Ishikawa (cell line): ENCODE results near the gene CCDC150.

ENCODE experiments used
- CEBPB ChIP-seq: IDR thresholded peaks from 2 replicates; pipeline ENCODE4 v1.6.1; 2012
- CREB1 ChIP-seq: IDR thresholded peaks from 2 replicates; pipeline ENCODE4 v1.6.1; 2012; ENCODE audit warnings: low read depth
- EGR1 ChIP-seq: IDR thresholded peaks from 2 replicates; pipeline ENCODE4 v1.6.1; 2012
- EP300 ChIP-seq: IDR thresholded peaks from 2 replicates; pipeline ENCODE4 v1.6.1; 2012; ENCODE audit warnings: borderline replicate concordance
- FOXM1 ChIP-seq: IDR thresholded peaks from 2 replicates; pipeline ENCODE4 v1.6.1; 2012; ENCODE audit warnings: low read depth, borderline replicate concordance
- NFIC ChIP-seq: IDR thresholded peaks from 2 replicates; pipeline ENCODE4 v1.6.1; 2012
- RAD21 ChIP-seq: IDR thresholded peaks from 2 replicates; pipeline ENCODE4 v1.6.1; 2012; ENCODE audit warnings: low read depth
- TAF1 ChIP-seq: IDR thresholded peaks from 2 replicates; pipeline ENCODE4 v1.6.1; 2012; ENCODE audit warnings: low read depth, mild to moderate bottlenecking
- TCF12 ChIP-seq: IDR thresholded peaks from 2 replicates; pipeline ENCODE4 v1.6.1; 2012; ENCODE audit warnings: low read depth
- TEAD4 ChIP-seq: IDR thresholded peaks from 2 replicates; pipeline ENCODE4 v1.6.1; 2012
- YY1 ChIP-seq: IDR thresholded peaks from 2 replicates; pipeline ENCODE4 v1.6.1; 2012; ENCODE audit warnings: low read depth
- ZBTB7A ChIP-seq: IDR thresholded peaks from 2 replicates; pipeline ENCODE4 v1.6.1; 2012; ENCODE audit warnings: low read depth
- TF ChIP-seq, protein P1 (sequence below): IDR thresholded peaks from 2 replicates; pipeline ENCODE4 v1.6.1; 2012
- TF ChIP-seq, protein P2 (sequence below): IDR thresholded peaks from 2 replicates; pipeline ENCODE4 v1.6.1; 2012; ENCODE audit warnings: low read depth, mild to moderate bottlenecking
- TF ChIP-seq, protein P3 (sequence below): IDR thresholded peaks from 2 replicates; pipeline ENCODE4 v1.6.1; 2012

Gene CCDC150

DNA sequence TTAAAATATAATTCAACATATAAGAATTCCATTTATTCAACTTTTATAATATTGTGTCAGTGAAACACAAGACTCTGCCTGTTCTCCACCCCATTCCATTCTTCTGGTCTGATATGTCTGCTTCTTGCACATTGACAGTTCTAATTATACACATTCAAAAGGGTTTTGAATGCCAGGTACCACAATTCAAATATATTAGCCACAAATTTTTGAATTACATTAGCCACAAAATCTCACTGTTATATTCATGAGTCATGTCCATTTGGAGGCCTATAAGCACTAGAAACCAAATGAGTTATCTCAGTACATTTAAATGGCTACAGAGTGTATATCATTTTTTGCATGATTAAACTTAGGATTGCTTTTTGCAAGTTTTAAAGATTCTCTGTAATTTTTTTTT, 72.1 kb downstream of the CCDC150 start:
- TF ChIP-seq TAF1, result no peak
- no peak for TF ChIP-seq ZBTB7A
- no peak for TF ChIP-seq YY1
- no peak for TF ChIP-seq TEAD4
- TF ChIP-seq, protein P1, sequence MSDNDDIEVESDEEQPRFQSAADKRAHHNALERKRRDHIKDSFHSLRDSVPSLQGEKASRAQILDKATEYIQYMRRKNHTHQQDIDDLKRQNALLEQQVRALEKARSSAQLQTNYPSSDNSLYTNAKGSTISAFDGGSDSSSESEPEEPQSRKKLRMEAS, result no peak
- no peak for TF ChIP-seq EP300
- no peak for TF ChIP-seq EGR1
- no peak for TF ChIP-seq NFIC
- TF ChIP-seq FOXM1, result no peak
- TF ChIP-seq RAD21, result no peak
- TF ChIP-seq, protein P2, sequence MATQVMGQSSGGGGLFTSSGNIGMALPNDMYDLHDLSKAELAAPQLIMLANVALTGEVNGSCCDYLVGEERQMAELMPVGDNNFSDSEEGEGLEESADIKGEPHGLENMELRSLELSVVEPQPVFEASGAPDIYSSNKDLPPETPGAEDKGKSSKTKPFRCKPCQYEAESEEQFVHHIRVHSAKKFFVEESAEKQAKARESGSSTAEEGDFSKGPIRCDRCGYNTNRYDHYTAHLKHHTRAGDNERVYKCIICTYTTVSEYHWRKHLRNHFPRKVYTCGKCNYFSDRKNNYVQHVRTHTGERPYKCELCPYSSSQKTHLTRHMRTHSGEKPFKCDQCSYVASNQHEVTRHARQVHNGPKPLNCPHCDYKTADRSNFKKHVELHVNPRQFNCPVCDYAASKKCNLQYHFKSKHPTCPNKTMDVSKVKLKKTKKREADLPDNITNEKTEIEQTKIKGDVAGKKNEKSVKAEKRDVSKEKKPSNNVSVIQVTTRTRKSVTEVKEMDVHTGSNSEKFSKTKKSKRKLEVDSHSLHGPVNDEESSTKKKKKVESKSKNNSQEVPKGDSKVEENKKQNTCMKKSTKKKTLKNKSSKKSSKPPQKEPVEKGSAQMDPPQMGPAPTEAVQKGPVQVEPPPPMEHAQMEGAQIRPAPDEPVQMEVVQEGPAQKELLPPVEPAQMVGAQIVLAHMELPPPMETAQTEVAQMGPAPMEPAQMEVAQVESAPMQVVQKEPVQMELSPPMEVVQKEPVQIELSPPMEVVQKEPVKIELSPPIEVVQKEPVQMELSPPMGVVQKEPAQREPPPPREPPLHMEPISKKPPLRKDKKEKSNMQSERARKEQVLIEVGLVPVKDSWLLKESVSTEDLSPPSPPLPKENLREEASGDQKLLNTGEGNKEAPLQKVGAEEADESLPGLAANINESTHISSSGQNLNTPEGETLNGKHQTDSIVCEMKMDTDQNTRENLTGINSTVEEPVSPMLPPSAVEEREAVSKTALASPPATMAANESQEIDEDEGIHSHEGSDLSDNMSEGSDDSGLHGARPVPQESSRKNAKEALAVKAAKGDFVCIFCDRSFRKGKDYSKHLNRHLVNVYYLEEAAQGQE, result no peak

DNA sequence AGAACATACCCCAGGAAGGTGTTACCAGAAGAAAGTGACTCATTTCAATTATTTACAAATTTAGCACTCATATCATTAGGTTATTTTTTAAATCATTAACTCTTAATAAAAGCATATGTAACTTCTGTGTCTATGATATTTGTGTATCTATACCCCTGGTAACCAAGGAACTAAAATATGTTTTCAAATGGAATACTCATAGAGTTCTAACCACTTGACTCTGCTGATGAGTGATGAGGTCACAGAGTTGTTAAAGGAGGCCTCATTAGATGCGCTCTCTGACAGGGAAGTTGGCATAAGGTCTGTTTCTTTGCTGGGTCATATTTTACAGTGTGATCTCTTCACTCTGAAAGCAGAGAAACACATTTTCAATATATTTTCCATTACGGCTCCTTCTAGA, 73.4 kb downstream of the CCDC150 start:
- TF ChIP-seq, protein P3, sequence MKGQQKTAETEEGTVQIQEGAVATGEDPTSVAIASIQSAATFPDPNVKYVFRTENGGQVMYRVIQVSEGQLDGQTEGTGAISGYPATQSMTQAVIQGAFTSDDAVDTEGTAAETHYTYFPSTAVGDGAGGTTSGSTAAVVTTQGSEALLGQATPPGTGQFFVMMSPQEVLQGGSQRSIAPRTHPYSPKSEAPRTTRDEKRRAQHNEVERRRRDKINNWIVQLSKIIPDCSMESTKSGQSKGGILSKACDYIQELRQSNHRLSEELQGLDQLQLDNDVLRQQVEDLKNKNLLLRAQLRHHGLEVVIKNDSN, result no peak
- TF ChIP-seq YY1 (no peak), CEBPB (no peak), RAD21 (no peak), TEAD4 (no peak)
- TF ChIP-seq, protein P1, result no peak

DNA sequence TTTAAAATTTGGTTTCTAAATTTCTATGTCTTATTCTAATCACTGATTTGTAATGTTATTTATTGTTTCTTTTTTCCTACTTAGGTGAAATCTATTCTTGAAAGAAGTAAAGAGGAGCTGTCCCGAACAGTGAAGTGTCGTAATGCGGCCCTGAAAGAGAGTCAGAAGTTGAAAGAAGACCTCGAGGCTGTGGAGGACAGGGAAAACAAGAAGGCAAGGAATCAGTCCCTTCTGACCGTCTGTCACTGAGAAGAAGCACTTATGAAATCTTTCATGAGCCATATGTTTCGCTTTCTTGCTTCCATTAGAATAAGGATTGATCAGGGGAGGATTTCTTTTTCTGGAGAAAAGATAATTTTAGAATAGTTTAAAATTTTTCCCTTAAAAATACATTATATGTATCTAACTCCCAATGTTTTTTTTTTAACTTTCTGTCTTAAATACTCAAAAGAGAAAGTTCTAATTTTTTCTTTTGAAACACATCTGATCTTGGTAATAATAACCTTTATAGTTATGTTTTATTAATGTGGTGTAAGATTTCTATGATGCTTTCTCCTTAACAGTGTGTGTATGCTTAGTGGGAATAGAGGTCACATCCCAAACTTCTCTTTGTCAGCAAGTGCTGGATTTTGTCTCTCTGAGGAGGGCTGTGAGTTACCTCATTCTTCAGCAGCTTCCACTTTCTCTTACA, 79.0 kb downstream of the CCDC150 start:
- TF ChIP-seq NFIC, result no peak
- TF ChIP-seq FOXM1, result no peak
- TF ChIP-seq, protein P1, result no peak
- TF ChIP-seq, protein P2, result no peak
- no peak for TF ChIP-seq CEBPB
- TF ChIP-seq ZBTB7A, result no peak
- no peak for TF ChIP-seq EGR1
- TF ChIP-seq, protein P3, result no peak
- no peak for TF ChIP-seq EP300
- TF ChIP-seq RAD21, result no peak
- no peak for TF ChIP-seq CREB1
- TF ChIP-seq TCF12, result no peak
- no peak for TF ChIP-seq YY1
- no peak for TF ChIP-seq TAF1
- no peak for TF ChIP-seq TEAD4

DNA sequence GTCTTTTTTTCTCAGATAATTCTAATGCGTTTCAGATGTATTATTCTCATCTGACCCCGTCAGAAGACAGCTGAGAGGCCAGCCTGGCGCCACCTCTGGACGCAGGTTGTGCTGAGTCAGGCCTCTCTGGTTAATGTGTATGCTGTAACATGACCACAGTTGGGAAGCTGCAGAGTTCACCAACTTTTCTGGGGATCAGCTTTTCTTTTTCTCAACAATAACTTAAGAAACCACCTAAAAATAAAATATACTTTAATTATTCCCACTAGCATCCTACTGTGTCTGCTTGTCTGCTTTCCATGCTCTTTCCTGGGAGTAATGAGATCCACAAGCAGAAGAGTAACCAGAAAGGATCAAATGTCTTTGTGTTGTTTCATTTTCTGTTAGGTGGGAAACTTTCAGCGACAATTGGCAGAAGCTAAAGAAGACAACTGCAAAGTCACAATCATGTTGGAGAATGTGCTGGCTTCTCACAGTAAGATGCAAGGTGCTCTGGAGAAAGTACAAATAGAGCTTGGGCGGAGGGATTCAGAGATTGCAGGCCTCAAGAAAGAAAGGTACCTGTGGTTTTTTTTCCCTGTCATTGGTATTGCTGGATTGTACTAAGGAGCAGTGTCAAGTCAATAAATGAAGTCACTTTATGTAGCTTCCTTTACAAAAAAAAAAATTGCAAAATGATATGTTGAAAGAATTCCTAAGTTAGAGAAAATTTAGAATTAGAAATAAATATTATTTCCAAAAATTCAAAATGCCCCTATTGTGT, 79.8 kb downstream of the CCDC150 start:
- TF ChIP-seq CEBPB (no peak), ZBTB7A (no peak), EGR1 (no peak), CREB1 (no peak), EP300 (no peak), RAD21 (no peak), TCF12 (no peak), YY1 (no peak), TAF1 (no peak), NFIC (no peak), TEAD4 (no peak), FOXM1 (no peak)
- TF ChIP-seq, protein P2, result no peak
- TF ChIP-seq, protein P1, result no peak
- TF ChIP-seq, protein P3, result no peak
